ENCODE measurements around the gene TPI1. TPM values are rescaled to one million over a fixed set of nuclear protein-coding genes. Genes with fewer than 3 reads are reported as not detected.

The TPI1 gene
- total RNA-seq, 2 experiments from 2014 or later = 608 to 801 TPM

DNA sequence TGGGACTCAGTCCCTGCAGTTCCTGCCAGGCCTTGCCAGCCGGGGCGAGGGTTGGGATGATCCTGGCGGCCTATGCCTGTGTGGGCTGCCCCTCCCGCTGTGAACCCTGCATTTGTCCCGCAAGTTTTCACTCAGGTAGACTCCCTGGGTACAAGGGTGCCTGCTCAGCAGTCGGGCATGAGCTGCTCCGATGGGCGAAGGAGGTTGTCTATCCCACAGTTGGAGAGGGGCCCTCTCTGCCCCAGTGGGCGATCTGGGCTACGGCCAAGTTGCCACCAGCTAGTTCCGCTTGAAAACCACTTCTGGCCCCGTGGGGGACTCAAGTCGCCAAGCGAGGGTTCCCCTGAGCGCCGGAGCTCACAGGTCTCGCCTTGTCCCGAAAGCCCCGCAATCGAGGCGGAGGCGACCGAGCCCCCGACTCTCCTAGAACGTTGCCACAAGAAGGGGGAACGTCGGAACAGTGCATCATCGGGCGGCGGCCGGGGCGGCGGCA, 365 bp upstream of the TPI1 start:
- POLR2A ChIA-PET = interaction anchor here (0.6 to 6.0 kb wide), 9 partner anchors 8 to 1483 kb away, joined by 3 to 60 read pairs (median 4); partner anchors contain the start of genes CDCA3, GNB3 and USP5
- intact Hi-C loops (cut with micrococcal nuclease; ENCODE audit: unreplicated experiment) = loop anchor here (1.0 to 5.0 kb wide), 2 partner anchors 15 to 225 kb away; partner anchors contain the start of genes C1R and USP5

DNA sequence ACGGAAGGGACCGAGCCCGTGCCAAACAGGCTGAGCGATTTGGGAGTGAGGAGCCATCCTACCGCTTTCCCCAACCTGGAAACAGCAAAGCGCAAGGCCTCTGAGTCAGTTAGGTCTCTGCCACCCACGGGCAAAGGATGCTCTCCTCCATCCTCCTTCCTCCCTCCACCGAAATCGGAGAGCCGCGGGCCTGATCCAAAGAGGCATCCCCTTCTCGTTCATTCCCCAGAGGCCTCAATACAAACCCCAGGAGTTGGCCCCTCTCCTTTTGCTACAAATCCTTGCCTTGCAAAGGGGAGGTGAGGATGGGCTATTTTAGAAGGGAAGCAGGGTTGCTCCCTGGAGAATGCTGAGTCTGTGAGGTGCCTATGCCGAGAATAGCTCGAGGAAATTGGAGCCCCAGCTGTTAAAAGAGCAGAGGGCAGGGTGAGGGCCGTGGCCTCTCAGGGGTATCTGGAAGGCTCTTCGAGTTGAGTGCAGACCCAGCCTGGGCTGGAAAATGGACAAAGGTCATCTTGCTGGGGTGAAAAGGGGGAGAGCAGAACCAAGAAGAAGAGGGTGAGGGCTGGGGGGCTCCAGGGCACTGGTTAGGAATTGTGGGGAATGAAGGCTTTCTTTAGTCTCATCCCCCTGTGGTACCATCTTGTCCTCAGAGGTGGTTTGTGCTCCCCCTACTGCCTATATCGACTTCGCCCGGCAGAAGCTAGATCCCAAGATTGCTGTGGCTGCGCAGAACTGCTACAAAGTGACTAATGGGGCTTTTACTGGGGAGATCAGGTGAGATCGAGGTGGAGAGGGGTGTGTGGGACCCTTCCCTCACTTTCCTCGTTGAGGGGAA, 1.1 kb downstream of the TPI1 start:
- peak; percentile 55 for DNase-seq (ENCODE audit: low spot score)
- H3K9me3 ChIP-seq (ENCODE audit: low read length) = no peaks in the 10 kb centered on the region
- H3K27ac ChIP-seq (ENCODE audit: low read depth, low read length, poor library complexity, severe bottlenecking) = peak overlapping the region; percentile 66
- H3K79me2 ChIP-seq (ENCODE audit: insufficient read depth, low read depth, low read length) = peaks cover 18% of the 10 kb centered on the region; the same call in 1 of the 2 replicates
- BruUV-seq (replicated peaks) = no TSS peak
- intact Hi-C loops (cut with micrococcal nuclease; ENCODE audit: unreplicated experiment) = loop anchor here (1.0 to 5.0 kb wide), 3 partner anchors 28 to 224 kb away; partner anchors contain the start of genes C1R and GNB3
- peak overlapping the region; percentile 93 for H3K4me3 ChIP-seq (ENCODE audit: low read depth, low read length, poor library complexity, severe bottlenecking)
- H3K36me3 ChIP-seq (ENCODE audit: insufficient read depth, low read length) = peaks cover 71% of the 10 kb centered on the region
- H3K4me2 ChIP-seq (ENCODE audit: low read length) = peak overlapping the region; percentile 100
- ChIA-PET POLR2A (interaction anchor here (0.5 to 6.0 kb wide), 7 partner anchors 16 to 366 kb away, joined by 3 to 60 read pairs (median 4); partner anchors contain the start of genes C12orf57, CDCA3, GNB3 and RNU7-1), CTCF (ENCODE audit: unreplicated experiment) (interaction anchor here (0.6 to 2.0 kb wide), 6 partner anchors 16 to 34 kb away, joined by 3 to 7 read pairs (median 6); partner anchors contain the start of genes CDCA3 and USP5)
- H4K20me1 ChIP-seq (ENCODE audit: insufficient read depth, low read length) = 0 out of 2 replicates have a peak, but pooled peaks cover 10% of the 10 kb centered on the region
- TF ChIP-seq EZH2phosphoT487 (IDR thresholded peaks at IDR 0.05; ENCODE audit: borderline replicate concordance, low read depth, low read length) = no peak
- peak; percentile 66 for TF ChIP-seq CTCF (conservative IDR thresholded peaks at IDR 0.05; ENCODE audit: low read length)
- H2AFZ ChIP-seq (ENCODE audit: low read length) = no peak overlapping the region
- H3K4me1 ChIP-seq (ENCODE audit: insufficient read depth, low read length, poor library complexity, severe bottlenecking) = peaks cover 51% of the 10 kb centered on the region
- H3K9me2 ChIP-seq (ENCODE audit: insufficient read depth, low read length) = no peaks in the 10 kb centered on the region

More for the DNA sequence above, 365 bp upstream of the TPI1 start:
- peaks cover 47% of the 10 kb centered on the region for H3K4me1 ChIP-seq (ENCODE audit: insufficient read depth, low read length, poor library complexity, severe bottlenecking)
- H3K9me3 ChIP-seq (ENCODE audit: low read length) = no peaks in the 10 kb centered on the region
- H3K4me2 ChIP-seq (ENCODE audit: low read length) = peak overlapping the region; percentile 100
- H3K79me2 ChIP-seq (ENCODE audit: insufficient read depth, low read depth, low read length) = peaks cover 16% of the 10 kb centered on the region; the same call in 1 of the 2 replicates
- CTCF ChIA-PET (ENCODE audit: unreplicated experiment) = interaction anchor here (0.5 to 2.0 kb wide), 4 partner anchors 14 to 143 kb away, joined by 3 to 7 read pairs (median 5); partner anchors contain the start of gene USP5
- DNase-seq (ENCODE audit: low spot score) = no peak
- H3K9me2 ChIP-seq (ENCODE audit: insufficient read depth, low read length) = no peaks in the 10 kb centered on the region
- H3K36me3 ChIP-seq (ENCODE audit: insufficient read depth, low read length) = peaks cover 81% of the 10 kb centered on the region
- no peak for TF ChIP-seq EZH2phosphoT487 (IDR thresholded peaks at IDR 0.05; ENCODE audit: borderline replicate concordance, low read depth, low read length)
- TF ChIP-seq CTCF (conservative IDR thresholded peaks at IDR 0.05; ENCODE audit: low read length) = no peak
- H4K20me1 ChIP-seq (ENCODE audit: insufficient read depth, low read length) = 0 out of 2 replicates have a peak, but pooled peaks cover 8% of the 10 kb centered on the region
- BruUV-seq (replicated peaks) = no TSS peak
- H3K27ac ChIP-seq (ENCODE audit: low read depth, low read length, poor library complexity, severe bottlenecking) = no peak overlapping the region
- peak overlapping the region; percentile 93 for H3K4me3 ChIP-seq (ENCODE audit: low read depth, low read length, poor library complexity, severe bottlenecking)
- H2AFZ ChIP-seq (ENCODE audit: low read length) = no peak overlapping the region
